ENCODE results near the gene PCDH9.

GRCh38 chr13:67064920-67065319 lies 165.2 kb downstream of the PCDH9 start:
- TF ChIP-seq, protein P1, sequence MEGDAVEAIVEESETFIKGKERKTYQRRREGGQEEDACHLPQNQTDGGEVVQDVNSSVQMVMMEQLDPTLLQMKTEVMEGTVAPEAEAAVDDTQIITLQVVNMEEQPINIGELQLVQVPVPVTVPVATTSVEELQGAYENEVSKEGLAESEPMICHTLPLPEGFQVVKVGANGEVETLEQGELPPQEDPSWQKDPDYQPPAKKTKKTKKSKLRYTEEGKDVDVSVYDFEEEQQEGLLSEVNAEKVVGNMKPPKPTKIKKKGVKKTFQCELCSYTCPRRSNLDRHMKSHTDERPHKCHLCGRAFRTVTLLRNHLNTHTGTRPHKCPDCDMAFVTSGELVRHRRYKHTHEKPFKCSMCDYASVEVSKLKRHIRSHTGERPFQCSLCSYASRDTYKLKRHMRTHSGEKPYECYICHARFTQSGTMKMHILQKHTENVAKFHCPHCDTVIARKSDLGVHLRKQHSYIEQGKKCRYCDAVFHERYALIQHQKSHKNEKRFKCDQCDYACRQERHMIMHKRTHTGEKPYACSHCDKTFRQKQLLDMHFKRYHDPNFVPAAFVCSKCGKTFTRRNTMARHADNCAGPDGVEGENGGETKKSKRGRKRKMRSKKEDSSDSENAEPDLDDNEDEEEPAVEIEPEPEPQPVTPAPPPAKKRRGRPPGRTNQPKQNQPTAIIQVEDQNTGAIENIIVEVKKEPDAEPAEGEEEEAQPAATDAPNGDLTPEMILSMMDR (conservative IDR thresholded peaks at IDR 0.05; ENCODE audit: low read depth in 2 of 2), result no peak
- TF ChIP-seq POLR2AphosphoS5 (IDR thresholded peaks at IDR 0.05; ENCODE audit: low read depth), result no peak
- no peak for TF ChIP-seq STAT1 (IDR thresholded peaks at IDR 0.05; ENCODE audit: unreplicated experiment)
- no peak for TF ChIP-seq CREB1 (CRISPR knock-in tag; IDR thresholded peaks at IDR 0.05; ENCODE audit: low read depth)
- TF ChIP-seq, protein P2, sequence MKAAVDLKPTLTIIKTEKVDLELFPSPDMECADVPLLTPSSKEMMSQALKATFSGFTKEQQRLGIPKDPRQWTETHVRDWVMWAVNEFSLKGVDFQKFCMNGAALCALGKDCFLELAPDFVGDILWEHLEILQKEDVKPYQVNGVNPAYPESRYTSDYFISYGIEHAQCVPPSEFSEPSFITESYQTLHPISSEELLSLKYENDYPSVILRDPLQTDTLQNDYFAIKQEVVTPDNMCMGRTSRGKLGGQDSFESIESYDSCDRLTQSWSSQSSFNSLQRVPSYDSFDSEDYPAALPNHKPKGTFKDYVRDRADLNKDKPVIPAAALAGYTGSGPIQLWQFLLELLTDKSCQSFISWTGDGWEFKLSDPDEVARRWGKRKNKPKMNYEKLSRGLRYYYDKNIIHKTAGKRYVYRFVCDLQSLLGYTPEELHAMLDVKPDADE (IDR thresholded peaks at IDR 0.05), result no peak
- no peak for TF ChIP-seq EZH2 (IDR thresholded peaks at IDR 0.05; ENCODE audit: low read depth, unreplicated experiment)
- TF ChIP-seq, protein P3, sequence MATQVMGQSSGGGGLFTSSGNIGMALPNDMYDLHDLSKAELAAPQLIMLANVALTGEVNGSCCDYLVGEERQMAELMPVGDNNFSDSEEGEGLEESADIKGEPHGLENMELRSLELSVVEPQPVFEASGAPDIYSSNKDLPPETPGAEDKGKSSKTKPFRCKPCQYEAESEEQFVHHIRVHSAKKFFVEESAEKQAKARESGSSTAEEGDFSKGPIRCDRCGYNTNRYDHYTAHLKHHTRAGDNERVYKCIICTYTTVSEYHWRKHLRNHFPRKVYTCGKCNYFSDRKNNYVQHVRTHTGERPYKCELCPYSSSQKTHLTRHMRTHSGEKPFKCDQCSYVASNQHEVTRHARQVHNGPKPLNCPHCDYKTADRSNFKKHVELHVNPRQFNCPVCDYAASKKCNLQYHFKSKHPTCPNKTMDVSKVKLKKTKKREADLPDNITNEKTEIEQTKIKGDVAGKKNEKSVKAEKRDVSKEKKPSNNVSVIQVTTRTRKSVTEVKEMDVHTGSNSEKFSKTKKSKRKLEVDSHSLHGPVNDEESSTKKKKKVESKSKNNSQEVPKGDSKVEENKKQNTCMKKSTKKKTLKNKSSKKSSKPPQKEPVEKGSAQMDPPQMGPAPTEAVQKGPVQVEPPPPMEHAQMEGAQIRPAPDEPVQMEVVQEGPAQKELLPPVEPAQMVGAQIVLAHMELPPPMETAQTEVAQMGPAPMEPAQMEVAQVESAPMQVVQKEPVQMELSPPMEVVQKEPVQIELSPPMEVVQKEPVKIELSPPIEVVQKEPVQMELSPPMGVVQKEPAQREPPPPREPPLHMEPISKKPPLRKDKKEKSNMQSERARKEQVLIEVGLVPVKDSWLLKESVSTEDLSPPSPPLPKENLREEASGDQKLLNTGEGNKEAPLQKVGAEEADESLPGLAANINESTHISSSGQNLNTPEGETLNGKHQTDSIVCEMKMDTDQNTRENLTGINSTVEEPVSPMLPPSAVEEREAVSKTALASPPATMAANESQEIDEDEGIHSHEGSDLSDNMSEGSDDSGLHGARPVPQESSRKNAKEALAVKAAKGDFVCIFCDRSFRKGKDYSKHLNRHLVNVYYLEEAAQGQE (IDR thresholded peaks at IDR 0.05; ENCODE audit: unreplicated experiment), result no peak
- no peak for TF ChIP-seq NANOG (IDR thresholded peaks at IDR 0.05; ENCODE audit: borderline replicate concordance)
- no peak for TF ChIP-seq EZH2phosphoT487 (IDR thresholded peaks at IDR 0.05; ENCODE audit: unreplicated experiment)

All from GM23338 (cell line).